Skeletal muscle satellite cell (primary cell): Measurements from ENCODE around the gene ZNF212.

Experiments used
- H3K27me3 ChIP-seq: 2 replicates; pipeline ENCODE4 v1.7.0; 2013; ENCODE audit warnings: low read length; ENCODE audit not compliant: control insufficient read depth, insufficient read depth
- H3K36me3 ChIP-seq: 2 replicates; pipeline ENCODE4 v1.7.0; 2013; ENCODE audit warnings: mild to moderate bottlenecking, control low read depth, low read length; ENCODE audit not compliant: insufficient read depth
- H3K4me1 ChIP-seq: 2 replicates; pipeline ENCODE4 v1.7.0; 2013; ENCODE audit warnings: low read length; ENCODE audit not compliant: control insufficient read depth, insufficient read depth
- H3K4me2 ChIP-seq: 2 replicates; pipeline ENCODE4 v1.7.0; 2013; ENCODE audit warnings: mild to moderate bottlenecking, low read length
- H3K4me3 ChIP-seq: 2 replicates; pipeline ENCODE4 v1.7.0; 2013; ENCODE audit warnings: low read length
- H3K9ac ChIP-seq: 2 replicates; pipeline ENCODE4 v1.7.0; 2013; ENCODE audit warnings: mild to moderate bottlenecking, low read depth, low read length, moderate library complexity
- H3K9me3 ChIP-seq: replicated peaks from 2 replicates; pipeline ENCODE4 v1.7.0; 2013; ENCODE audit warnings: mild to moderate bottlenecking, control low read depth, low read length

Gene ZNF212

DNA sequence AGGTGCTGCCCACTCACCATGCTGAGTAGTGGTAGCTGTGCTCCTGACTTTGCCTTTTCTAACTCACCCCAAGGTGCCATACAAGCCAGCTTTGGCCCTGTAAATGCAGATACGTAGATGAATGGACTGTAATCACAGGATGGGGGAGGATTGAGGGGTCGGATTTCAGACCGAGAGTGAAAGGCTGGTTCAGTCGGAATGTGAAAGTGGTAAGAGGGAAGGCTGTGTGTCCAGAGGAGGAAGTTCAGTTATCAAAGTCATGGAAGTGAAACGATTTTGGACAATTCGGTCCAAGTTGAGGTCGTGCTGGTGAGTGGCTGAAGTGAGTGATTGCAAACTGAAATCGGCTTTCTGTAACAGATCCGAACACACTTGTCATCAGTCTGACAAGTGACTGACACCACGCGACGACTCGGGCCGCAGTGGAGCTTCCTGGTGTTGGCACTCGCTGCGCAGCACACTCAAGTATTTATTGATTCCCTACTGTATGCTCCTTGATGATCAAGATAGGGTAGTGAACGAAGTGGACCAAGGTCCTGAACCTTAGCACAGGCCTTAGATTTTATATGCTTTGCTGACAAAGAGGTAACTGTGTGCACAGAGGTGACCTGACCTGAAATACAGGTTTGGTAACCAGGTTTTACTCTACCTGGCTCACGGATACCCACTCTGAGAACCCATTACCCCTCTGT, 33.6 kb upstream of the ZNF212 start:
- Histone ChIP-seq H3K9ac (no peak overlapping the region), H3K4me1 (peaks cover 5% of the 10 kb centered on the region), H3K27me3 (no peaks in the 10 kb centered on the region), H3K9me3 (no peaks in the 10 kb centered on the region), H3K4me3 (no peak overlapping the region), H3K36me3 (peaks cover 84% of the 10 kb centered on the region), H3K4me2 (no peak overlapping the region)

DNA sequence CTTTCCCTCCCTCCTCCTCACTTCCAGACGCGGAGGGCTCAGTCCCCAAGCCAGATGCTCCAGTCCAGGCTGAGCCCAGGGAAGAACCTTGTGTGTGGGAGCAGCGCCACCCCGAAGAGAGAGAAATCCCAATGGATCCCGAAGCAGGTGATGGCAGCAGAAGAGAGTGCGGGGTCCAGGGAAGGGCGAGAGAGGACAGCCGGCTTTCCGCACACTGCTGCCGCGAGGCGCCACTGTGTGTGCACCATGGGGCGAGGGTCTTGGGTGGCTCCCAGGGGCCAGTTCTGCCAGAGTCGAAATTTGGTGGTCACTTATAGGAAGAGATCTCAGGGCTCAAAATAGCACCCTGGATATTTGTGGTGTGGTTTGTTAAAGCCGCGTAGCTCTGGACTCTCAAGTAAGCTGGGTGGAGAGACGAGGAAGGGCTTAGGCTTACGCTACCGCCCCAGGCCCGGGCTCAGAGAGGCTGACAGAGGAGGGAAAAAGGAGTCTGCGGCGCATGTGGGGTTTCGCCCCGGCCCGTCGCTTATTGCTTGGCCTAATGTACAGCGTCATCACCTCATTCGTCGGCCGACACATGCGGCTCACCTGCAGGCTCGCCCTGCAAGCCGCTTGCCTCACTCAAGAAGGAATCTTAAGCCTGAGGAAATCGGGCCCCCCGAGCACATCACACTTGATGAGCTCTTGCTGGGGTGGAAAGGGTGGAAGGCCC, 32.0 kb upstream of the ZNF212 start:
- H3K9ac ChIP-seq: no peak overlapping the region
- H3K4me1 ChIP-seq: peaks cover 5% of the 10 kb centered on the region
- H3K4me2 ChIP-seq: no peak overlapping the region
- no peak overlapping the region for H3K4me3 ChIP-seq
- peaks cover 90% of the 10 kb centered on the region for H3K36me3 ChIP-seq
- no peaks in the 10 kb centered on the region for H3K27me3 ChIP-seq
- no peaks in the 10 kb centered on the region for H3K9me3 ChIP-seq

DNA sequence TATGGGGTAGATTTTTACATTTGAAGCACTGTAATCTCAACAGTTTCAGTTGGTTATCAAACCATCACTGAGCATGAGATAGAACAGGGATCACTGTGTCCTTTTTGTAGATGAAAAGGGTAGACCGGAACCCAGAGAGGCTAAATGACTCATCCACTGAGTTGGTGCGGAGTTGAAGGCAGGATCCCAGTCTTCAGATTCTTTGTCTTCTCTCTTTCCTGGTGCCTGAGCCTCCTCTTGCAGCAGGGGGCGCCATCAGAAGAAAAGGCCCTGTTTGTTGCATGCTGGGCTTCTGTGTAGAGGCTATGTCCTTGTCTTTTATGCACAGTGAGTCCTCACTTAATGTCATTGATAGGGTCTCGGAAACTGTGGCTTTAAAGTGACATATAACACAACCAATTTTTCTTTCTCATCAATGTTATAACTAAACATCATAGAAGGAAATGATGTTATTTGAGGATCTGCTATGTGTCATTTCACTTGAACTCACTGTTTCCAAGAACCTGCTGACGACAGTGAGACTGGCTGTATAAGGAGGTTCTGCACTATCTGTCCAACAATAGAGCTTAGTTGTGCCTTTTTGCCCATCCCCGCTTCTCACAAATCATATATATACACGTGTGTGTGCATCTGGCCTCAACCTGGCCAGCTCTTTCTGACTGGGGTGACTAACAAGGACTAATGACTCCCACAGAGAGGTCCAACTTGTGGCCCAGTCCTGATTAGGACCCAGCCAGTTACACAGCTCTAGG, 29.8 kb upstream of the ZNF212 start:
- peaks cover 89% of the 10 kb centered on the region for H3K36me3 ChIP-seq
- no peak overlapping the region for H3K9ac ChIP-seq
- peaks cover 5% of the 10 kb centered on the region for H3K4me1 ChIP-seq
- H3K27me3 ChIP-seq: no peaks in the 10 kb centered on the region
- no peak overlapping the region for H3K4me3 ChIP-seq
- H3K9me3 ChIP-seq: no peaks in the 10 kb centered on the region
- no peak overlapping the region for H3K4me2 ChIP-seq

DNA sequence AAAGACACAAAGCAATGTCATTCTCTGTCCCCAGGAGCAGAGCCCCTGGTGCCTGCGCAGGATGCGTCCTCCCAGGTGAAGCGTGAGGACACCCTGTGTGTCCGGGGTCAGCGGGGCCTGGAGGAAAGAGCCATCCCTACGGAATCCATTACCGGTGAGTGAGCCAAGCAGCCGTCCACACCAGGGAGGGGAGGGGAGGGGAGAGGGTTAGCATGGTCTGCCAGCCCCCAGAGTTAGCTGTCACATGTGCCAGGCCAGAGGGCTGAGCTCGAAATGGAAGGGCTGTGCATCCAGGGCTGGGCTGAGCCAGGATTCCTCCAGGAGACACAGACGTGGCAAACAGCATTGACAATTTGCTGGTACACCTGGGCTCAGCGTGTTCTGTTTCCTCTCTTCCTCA, 28.9 kb upstream of the ZNF212 start:
- Histone ChIP-seq H3K4me2 (no peak overlapping the region), H3K9ac (no peak overlapping the region), H3K27me3 (no peaks in the 10 kb centered on the region), H3K4me1 (peaks cover 5% of the 10 kb centered on the region), H3K36me3 (peaks cover 96% of the 10 kb centered on the region), H3K9me3 (no peaks in the 10 kb centered on the region), H3K4me3 (no peak overlapping the region)

DNA sequence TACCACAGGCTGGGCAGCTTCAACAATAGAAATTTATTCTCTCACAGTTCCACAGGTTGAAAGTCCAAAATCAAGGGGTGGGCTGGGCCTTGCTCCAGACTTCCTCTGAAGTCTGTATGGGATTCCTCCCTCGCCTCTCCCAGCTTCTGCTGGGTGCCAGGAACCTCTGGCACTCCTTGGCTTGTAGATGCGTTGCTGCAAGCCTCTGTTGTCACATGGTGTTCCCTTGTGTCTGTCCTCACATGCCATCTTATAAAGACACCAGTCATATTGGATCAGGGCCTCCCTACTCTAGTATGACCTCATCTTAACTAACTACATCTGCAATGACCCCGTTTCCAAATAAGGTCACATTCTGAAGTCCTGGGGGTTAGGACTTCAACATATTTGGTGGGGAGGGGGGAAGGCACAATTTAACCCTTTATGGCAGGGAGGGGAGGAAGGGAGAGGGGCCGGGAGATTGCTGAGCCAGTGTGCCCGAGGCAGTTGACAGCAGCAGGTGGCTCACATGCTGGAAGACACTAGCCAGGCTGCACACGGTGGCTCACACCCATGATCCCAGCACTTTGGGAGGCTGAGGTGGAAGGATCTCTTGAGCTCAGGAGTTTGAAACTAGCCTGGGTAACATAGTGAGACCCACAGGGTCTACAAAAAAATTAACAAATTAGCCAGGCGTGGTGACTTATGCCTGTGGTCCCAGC, 25.3 kb upstream of the ZNF212 start:
- Histone ChIP-seq H3K9ac (no peak overlapping the region), H3K4me2 (no peak overlapping the region), H3K27me3 (no peaks in the 10 kb centered on the region), H3K4me3 (no peak overlapping the region), H3K4me1 (peaks cover 3% of the 10 kb centered on the region), H3K36me3 (peaks cover 93% of the 10 kb centered on the region), H3K9me3 (no peaks in the 10 kb centered on the region)

DNA sequence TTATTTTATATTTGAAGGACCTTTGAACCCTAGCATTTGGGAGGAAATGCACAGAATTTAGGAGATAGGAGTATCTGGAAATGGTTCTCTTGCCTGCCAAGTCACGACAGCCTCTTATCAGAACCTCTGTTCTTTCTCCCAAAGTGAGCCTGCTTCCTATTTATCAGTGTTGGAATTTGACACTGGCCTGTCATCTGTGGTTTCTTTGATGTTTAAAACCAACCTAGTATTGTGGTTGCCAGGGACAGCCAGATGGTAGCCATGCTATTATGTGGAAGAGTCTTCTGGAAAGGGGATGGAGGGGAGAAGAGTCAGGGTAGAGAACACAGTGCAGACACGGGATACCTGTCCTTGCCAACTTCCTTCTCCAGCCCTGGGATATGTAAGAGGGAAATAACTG, 23.0 kb upstream of the ZNF212 start:
- Histone ChIP-seq H3K4me1 (no peaks in the 10 kb centered on the region), H3K9ac (no peak overlapping the region), H3K9me3 (no peaks in the 10 kb centered on the region), H3K4me2 (no peak overlapping the region), H3K4me3 (no peak overlapping the region), H3K36me3 (peaks cover 75% of the 10 kb centered on the region), H3K27me3 (no peaks in the 10 kb centered on the region)

DNA sequence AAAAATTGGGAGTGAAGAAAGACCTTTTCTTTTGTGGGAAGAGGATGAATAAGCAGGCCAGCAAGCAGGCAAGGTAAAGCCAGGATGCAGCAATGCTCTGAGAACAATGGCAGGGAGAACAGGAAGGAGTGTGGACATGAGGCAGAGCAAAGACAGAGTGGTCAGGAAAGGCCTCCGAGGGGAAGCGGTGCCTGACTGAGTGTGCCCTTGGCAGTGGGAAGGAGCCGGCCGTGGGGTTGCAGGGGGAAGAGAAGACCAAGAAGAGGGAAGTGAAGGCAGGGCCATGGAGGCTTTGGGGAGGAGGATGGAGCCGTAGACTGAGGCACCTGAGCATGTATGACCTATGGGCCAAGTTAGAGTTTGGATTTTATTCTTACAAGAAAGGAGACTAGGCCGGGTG, 21.9 kb upstream of the ZNF212 start:
- Histone ChIP-seq H3K9me3 (no peaks in the 10 kb centered on the region), H3K27me3 (no peaks in the 10 kb centered on the region), H3K36me3 (peaks cover 69% of the 10 kb centered on the region), H3K9ac (no peak overlapping the region), H3K4me1 (no peaks in the 10 kb centered on the region), H3K4me2 (no peak overlapping the region), H3K4me3 (no peak overlapping the region)

DNA sequence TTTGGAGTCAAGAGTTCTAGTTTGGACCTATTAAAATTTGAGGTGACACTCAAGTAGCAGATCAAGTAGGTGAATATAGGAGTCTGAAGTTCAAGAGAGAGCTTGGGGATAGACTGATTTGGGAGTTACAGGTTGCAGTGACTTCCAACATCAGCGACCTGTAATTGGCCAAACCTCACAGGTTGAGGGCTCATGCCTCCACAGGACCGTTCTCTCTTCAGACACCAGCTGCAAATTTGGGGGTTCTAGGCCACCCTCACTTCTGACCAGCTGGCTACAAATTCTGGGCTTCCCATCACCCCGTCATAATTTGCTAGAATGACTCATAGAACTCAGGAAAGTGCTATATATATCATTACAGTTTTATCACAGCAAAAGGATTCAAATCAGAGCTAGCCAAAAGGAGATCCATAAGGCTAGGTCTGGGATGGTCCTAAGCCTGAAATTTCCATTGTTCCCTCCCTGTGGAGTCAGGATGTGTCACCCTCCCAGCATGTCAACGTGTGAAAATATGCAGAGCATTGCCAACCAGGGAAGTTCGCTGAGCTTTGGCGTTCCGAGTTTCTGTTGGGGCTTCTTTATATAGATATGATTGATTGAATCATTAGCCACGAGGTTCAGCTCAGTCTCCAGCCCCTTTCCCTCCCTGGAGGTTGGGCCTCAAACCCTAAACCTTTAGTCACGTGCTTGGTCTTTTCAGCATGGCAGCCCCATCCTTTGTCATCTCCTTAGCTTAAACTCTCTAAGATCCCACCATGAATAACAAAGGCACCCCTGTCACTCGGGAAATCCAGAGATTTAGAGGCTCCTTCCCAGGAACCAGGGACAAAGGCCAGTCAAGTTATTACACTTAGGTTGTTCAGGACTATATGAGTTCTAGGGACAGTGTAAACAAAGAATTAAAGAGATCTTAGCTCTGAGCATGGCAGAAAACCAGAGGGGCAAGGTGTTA, 20.7 kb upstream of the ZNF212 start:
- Histone ChIP-seq H3K36me3 (peaks cover 61% of the 10 kb centered on the region), H3K4me2 (no peak overlapping the region), H3K9ac (no peak overlapping the region), H3K9me3 (no peaks in the 10 kb centered on the region), H3K4me1 (no peaks in the 10 kb centered on the region), H3K27me3 (no peaks in the 10 kb centered on the region), H3K4me3 (no peak overlapping the region)

DNA sequence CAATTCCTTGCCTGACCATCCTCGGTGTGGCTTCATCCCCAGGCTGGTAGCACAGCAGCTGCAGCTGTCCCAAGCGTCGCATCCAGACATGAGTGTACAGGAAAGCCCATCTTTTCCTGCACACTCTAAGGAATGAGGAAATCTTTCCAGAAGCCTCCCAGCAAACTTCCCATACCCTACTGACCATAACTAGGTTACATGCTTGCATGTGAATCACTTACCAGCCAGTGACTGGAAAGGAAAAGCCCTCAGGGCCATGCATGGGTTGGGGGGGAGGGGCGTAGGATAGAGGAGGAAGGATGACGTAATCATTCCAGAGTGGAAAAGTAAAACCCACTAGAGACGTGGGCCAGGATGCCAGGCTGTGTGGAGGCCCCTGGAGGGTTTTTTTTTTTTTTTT, 18.9 kb upstream of the ZNF212 start:
- no peak overlapping the region for H3K4me2 ChIP-seq
- no peaks in the 10 kb centered on the region for H3K27me3 ChIP-seq
- H3K36me3 ChIP-seq: peaks cover 58% of the 10 kb centered on the region
- H3K9me3 ChIP-seq: no peaks in the 10 kb centered on the region
- no peak overlapping the region for H3K9ac ChIP-seq
- H3K4me3 ChIP-seq: no peak overlapping the region
- no peaks in the 10 kb centered on the region for H3K4me1 ChIP-seq

DNA sequence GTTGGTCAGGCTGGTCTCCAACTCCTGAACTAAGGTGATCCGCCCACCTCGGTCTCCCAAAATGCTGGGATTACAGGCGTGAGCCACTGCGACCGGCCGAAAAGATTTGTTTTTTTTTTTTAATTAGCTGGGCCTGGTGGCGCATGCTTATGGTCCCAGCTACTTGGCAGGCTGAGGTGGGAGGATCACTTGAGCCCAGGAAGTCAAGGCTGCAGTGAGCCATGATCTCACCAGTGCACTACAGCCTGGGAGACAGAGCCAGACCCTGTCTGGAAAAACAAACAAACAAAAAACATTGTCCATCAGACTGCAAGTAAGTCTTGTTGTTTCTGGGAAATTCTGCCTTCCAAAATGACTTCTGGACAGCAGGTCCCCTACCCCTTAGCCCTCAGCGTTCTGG, 16.3 kb upstream of the ZNF212 start:
- no peaks in the 10 kb centered on the region for H3K9me3 ChIP-seq
- H3K9ac ChIP-seq: no peak overlapping the region
- no peak overlapping the region for H3K4me2 ChIP-seq
- no peak overlapping the region for H3K4me3 ChIP-seq
- H3K36me3 ChIP-seq: peaks cover 42% of the 10 kb centered on the region
- H3K4me1 ChIP-seq: peaks cover 4% of the 10 kb centered on the region
- no peaks in the 10 kb centered on the region for H3K27me3 ChIP-seq
